SK-N-MC (cell line): ENCODE data around the gene CCR8.

ENCODE experiments used
- EZH2 ChIP-seq: fragments of 200-600 bp; sonication (generic); IDR thresholded peaks from one replicate; pipeline ENCODE4 v1.6.1; 2017; ENCODE audit warnings: antibody characterized with exemption
- POLR2AphosphoS5 ChIP-seq: IDR thresholded peaks from 2 replicates; pipeline ENCODE4 v1.6.1; 2012; ENCODE audit warnings: mild to moderate bottlenecking, low read depth, low read length, borderline replicate concordance

- no peak for TF ChIP-seq EZH2
- TF ChIP-seq POLR2AphosphoS5 = no peak
These were observed 2.3 kb upstream of the CCR8 start for GRCh38 chr3:39327053-39327745.
